Heart left ventricle (tissue), 16 donors: ENCODE results near the gene MARS2. TPM values are rescaled to one million over a fixed set of nuclear protein-coding genes. Genes with fewer than 3 reads are reported as not detected.

Experiments used
- ATAC-seq, 4 donors: fragments of 200-7000 bp; cut with Tn5 transposase; one replicate each; pipeline ENCODE4 v1.9.1; 2020 to 2022; ENCODE audit warnings: moderate library complexity in 4 of 4, mild to moderate bottlenecking in 3 of 4, moderate number of reproducible peaks in 1 of 4
- DNase-seq, 5 donors: peaks; one replicate each; pipeline ENCODE4 v3.0.0-alpha.2; 2020
- H3K27ac ChIP-seq, 12 donors: fragments of 200-600 bp; sonication (generic) in 4 of 12; one replicate each; pipeline versions ENCODE4 v1.5.0 to v1.8.0; 2016 to 2022; ENCODE audit warnings: mild to moderate bottlenecking in 2 of 12
- H3K27me3 ChIP-seq, 9 donors: fragments of 200-600 bp; sonication (generic) in 2 of 9; one replicate each; pipeline versions ENCODE4 v1.5.1 to v1.8.0; 2016 to 2022; ENCODE audit warnings: mild to moderate bottlenecking in 3 of 9
- H3K36me3 ChIP-seq, 9 donors: fragments of 200-600 bp; sonication (generic) in 2 of 9; one replicate each; pipeline versions ENCODE4 v1.5.0 to v1.8.0; 2018 to 2022; ENCODE audit warnings: mild to moderate bottlenecking in 2 of 9
- H3K4me1 ChIP-seq, 12 donors: fragments of 200-600 bp; sonication (generic) in 4 of 12; one replicate each; pipeline versions ENCODE4 v1.5.0 to v1.8.0; 2016 to 2022; ENCODE audit warnings: mild to moderate bottlenecking in 3 of 12
- H3K4me3 ChIP-seq, 12 donors: fragments of 200-600 bp; sonication (generic) in 4 of 12; one replicate each; pipeline versions ENCODE4 v1.5.0 to v1.8.0; 2017 to 2022; ENCODE audit warnings: mild to moderate bottlenecking in 9 of 12, moderate library complexity in 4 of 12
- H3K9me3 ChIP-seq, 12 donors: fragments of 200-600 bp; sonication (generic) in 4 of 12; one replicate each; pipeline versions ENCODE4 v1.5.0 to v1.8.0; 2016 to 2022; ENCODE audit warnings: mild to moderate bottlenecking in 1 of 12
- CTCF ChIP-seq, 12 donors: fragments of 200-600 bp; sonication (generic) in 4 of 12; IDR thresholded peaks; one replicate each; pipeline versions ENCODE4 v1.5.0 to v1.8.0; 2018 to 2022; ENCODE audit warnings: antibody characterized with exemption in 12 of 12, mild to moderate bottlenecking in 5 of 12
- POLR2A ChIP-seq, 2 donors: fragments of 450-650 bp; IDR thresholded peaks; one replicate each; pipeline ENCODE4 v1.6.1; 2017; ENCODE audit warnings: antibody characterized with exemption in 2 of 2, mild to moderate bottlenecking in 2 of 2, moderate library complexity in 2 of 2
- WGBS, 4 donors: extraction: QIAGEN DNeasy Blood & Tissue Kit in 2 of 4; methylation state at CpG; one replicate each; pipeline versions ENCODE4 v1.1.5 to v1.1.7; 2013 to 2018; 5-methylcytosine and 5-hydroxymethylcytosine counted together
- intact Hi-C, 10 donors: fragments of 100-400 bp; cut with DNase I; formaldehyde crosslinking; loops; one replicate each; pipeline versions ENCODE4 v1.11.1 to v1.14.2; 2022
- polyA plus RNA-seq, 2 donors: library from polyadenylated mRNA; stranded (reverse); fragments of 200-250 nt; gene quantifications; one replicate each; pipeline ENCODE4 v1.2.3, GENCODE V29; 2013
- total RNA-seq, 9 donors: library from RNA; depleted of rRNA in 2 of 9; stranded (reverse); fragments of >200 nt in 2 of 9; fragmentation: NEBNext Ultra II Directional in 3 of 9; extraction: Animal tissue kit (Norgen Biotek cat#: 25700) in 3 of 9; gene quantifications; one replicate each; pipeline versions ENCODE4 v1.1.0 to v1.2.4, GENCODE V29; 2016 to 2023
- donor health status: ischemic (EF 13 %, LVEDD 7.1; RV severe dilation, severe dysfunction).
- donor health status: healthy with polysubstance abuse.
- donor health status: DM: no; HTN: yes; CAD: no.
- donor health status: DM: no; HTN: no; CAD: no.
- donor health status: ischemic (EF 25% LVEDD 6.9; RV normal size, moderate dysfunction).
- donor health status: ischemic (EF 25% LVEDD 5.7; RV mildly dilated, moderate dysfunction).
- donor health status: healthy.
- donor health status: DM: yes; HTN: yes; CAD: no.
- donor health status: ischemic (EF 35%, LVEDD 5.7; RV mildly dilated, moderate dysfunction).
- donor health status: nonischemic (EF 11% LVEDD 7.7; RV severe dilation, severe dysfunction).
- donor health status: DM: yes; HTN: yes; CAD: no.
- donor health status: PGD.
- donor health status: ischemic (EF 29% LVEDD 5.4; RV normal size, mild dysfunction).
- donor health status: nonischemic (EF 23%, LVEDD 6.1; RV moderate dilation, normal function).

Gene MARS2
- total and polyA plus RNA-seq, 11 donors, result 2.6 to 10.3 (median 7.0) TPM

GRCh38 chr2:197668296-197668695 lies 36.9 kb upstream of the MARS2 start:
- no peak for ATAC-seq
- H3K9me3 ChIP-seq, result peaks cover 0 to 55% (median 17%) of the 10 kb centered on the region in 12 donors

GRCh38 chr2:197669077-197669476 lies 36.1 kb upstream of the MARS2 start:
- DNase-seq, result no peak
- Histone ChIP-seq H3K4me3 (no peak overlapping the region), H3K27ac (no peak overlapping the region), H3K36me3 (no peaks in the 10 kb centered on the region), H3K4me1 (peaks cover 0 to 10% (median 0%) of the 10 kb centered on the region in 12 donors), H3K27me3 (no peaks in the 10 kb centered on the region), H3K9me3 (peaks cover 0 to 48% (median 17%) of the 10 kb centered on the region in 12 donors)
- no peak for TF ChIP-seq POLR2A (IDR thresholded peaks at IDR 0.05)
- no peak for TF ChIP-seq CTCF (IDR thresholded peaks at IDR 0.05)
- no peak for ATAC-seq
- intact Hi-C loops, result no loop called here

More at GRCh38 chr2:197668296-197668695, 36.9 kb upstream of the MARS2 start:
- no peak overlapping the region for H3K4me3 ChIP-seq
- no peaks in the 10 kb centered on the region for H3K27me3 ChIP-seq
- no peak overlapping the region for H3K27ac ChIP-seq
- DNase-seq, result no peak
- intact Hi-C loops, result no loop called here
- WGBS, 4 donors, result 83 to 98% (median 96%) methylated on average over 2 to 3 of the region's 3 CpGs
- H3K4me1 ChIP-seq, result peaks cover 0 to 10% (median 0%) of the 10 kb centered on the region in 12 donors
- no peaks in the 10 kb centered on the region for H3K36me3 ChIP-seq
- no peak for TF ChIP-seq POLR2A (IDR thresholded peaks at IDR 0.05)
- TF ChIP-seq CTCF (IDR thresholded peaks at IDR 0.05), result no peak

- peak overlapping the region in 2 of 12 donors; percentile 53 to 60 for H3K4me3 ChIP-seq
- no peak for ATAC-seq
- no peaks in the 10 kb centered on the region for H3K36me3 ChIP-seq
- TF ChIP-seq POLR2A (IDR thresholded peaks at IDR 0.05) (no peak), CTCF (IDR thresholded peaks at IDR 0.05) (no peak)
- peaks cover 0 to 3% (median 0%) of the 10 kb centered on the region in 9 donors for H3K27me3 ChIP-seq
- peaks cover 0 to 24% (median 7%) of the 10 kb centered on the region in 12 donors for H3K4me1 ChIP-seq
- H3K27ac ChIP-seq, result no peak overlapping the region
- no peak for DNase-seq
- H3K9me3 ChIP-seq, result peaks cover 0 to 18% (median 2%) of the 10 kb centered on the region in 12 donors
- intact Hi-C loops, result no loop called here
- 40 to 58% (median 50%) methylated on average over 1 of the region's 1 CpG for WGBS, 4 donors
These were observed 32.7 kb upstream of the MARS2 start for GRCh38 chr2:197672371-197672893.

GRCh38 chr2:197673106-197673505 lies 32.1 kb upstream of the MARS2 start:
- Histone ChIP-seq H3K27me3 (peaks cover 0 to 3% (median 0%) of the 10 kb centered on the region in 9 donors), H3K4me1 (peaks cover 0 to 27% (median 7%) of the 10 kb centered on the region in 12 donors), H3K9me3 (peaks cover 0 to 13% (median 0%) of the 10 kb centered on the region in 12 donors), H3K4me3 (peak overlapping the region in 8 of 12 donors; percentile 44 to 60 (median 54)), H3K36me3 (no peaks in the 10 kb centered on the region), H3K27ac (no peak overlapping the region)
- intact Hi-C loops, result no loop called here
- DNase-seq (no peak), ATAC-seq (no peak)
- WGBS, 4 donors, result 67 to 71% (median 67%) methylated on average over 5 of the region's 5 CpGs
- no peak for TF ChIP-seq POLR2A (IDR thresholded peaks at IDR 0.05)
- TF ChIP-seq CTCF (IDR thresholded peaks at IDR 0.05), result no peak
